Fibroblast of mammary gland (primary cell): ENCODE measurements around the gene FLACC1.
A peak's percentile ranks its signal among the peaks of the same experiment; 100 is the strongest.

Source experiments
- DNase-seq: peaks from one replicate; pipeline ENCODE4 v3.0.0-alpha.2; 2010; ENCODE audit warnings: low read depth
- H3K4me3 ChIP-seq: 2 replicates; pipeline ENCODE4 v1.5.1; 2011; ENCODE audit warnings: low read depth, mild to moderate bottlenecking, low read length, moderate library complexity; ENCODE audit not compliant: control insufficient read depth
- TF ChIP-seq, protein P1 (sequence below): conservative IDR thresholded peaks from 2 replicates; pipeline ENCODE4 v1.5.1; 2011; ENCODE audit warnings: low read depth, low read length, inconsistent platforms; ENCODE audit not compliant: control insufficient read depth, insufficient read depth

FLACC1 gene

GRCh38 chr2:201280191-201281040 lies 76.7 kb downstream of the FLACC1 start:
- TF ChIP-seq, protein P1, sequence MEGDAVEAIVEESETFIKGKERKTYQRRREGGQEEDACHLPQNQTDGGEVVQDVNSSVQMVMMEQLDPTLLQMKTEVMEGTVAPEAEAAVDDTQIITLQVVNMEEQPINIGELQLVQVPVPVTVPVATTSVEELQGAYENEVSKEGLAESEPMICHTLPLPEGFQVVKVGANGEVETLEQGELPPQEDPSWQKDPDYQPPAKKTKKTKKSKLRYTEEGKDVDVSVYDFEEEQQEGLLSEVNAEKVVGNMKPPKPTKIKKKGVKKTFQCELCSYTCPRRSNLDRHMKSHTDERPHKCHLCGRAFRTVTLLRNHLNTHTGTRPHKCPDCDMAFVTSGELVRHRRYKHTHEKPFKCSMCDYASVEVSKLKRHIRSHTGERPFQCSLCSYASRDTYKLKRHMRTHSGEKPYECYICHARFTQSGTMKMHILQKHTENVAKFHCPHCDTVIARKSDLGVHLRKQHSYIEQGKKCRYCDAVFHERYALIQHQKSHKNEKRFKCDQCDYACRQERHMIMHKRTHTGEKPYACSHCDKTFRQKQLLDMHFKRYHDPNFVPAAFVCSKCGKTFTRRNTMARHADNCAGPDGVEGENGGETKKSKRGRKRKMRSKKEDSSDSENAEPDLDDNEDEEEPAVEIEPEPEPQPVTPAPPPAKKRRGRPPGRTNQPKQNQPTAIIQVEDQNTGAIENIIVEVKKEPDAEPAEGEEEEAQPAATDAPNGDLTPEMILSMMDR, result no peak
- peak; percentile 24 for DNase-seq
- no peak overlapping the region for H3K4me3 ChIP-seq

DNA sequence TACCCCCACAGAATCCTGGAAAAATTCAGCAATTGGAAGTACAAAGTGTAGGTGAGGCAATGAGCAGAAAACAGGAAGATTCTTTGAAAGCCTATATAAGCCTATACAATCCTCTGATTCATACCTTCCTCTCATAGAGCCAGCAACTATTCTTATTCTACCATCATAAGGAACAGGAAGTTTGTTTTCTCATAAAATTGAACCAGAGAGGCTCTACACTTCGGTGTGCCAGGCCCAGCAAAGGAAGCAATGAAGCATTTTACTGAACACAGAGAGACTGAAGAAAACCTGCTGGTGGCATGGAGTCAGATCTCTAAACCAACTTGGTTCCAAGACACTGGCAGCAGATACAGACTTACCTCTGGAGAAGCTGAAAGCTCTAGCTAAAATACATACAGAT lies 78.1 kb downstream of the FLACC1 start:
- TF ChIP-seq, protein P1, result no peak
- H3K4me3 ChIP-seq, result no peak overlapping the region
- DNase-seq, result no peak

GRCh38 chr2:201276511-201276910 lies 80.6 kb downstream of the FLACC1 start:
- TF ChIP-seq, protein P1, result no peak
- no peak overlapping the region for H3K4me3 ChIP-seq
- DNase-seq, result no peak

DNA sequence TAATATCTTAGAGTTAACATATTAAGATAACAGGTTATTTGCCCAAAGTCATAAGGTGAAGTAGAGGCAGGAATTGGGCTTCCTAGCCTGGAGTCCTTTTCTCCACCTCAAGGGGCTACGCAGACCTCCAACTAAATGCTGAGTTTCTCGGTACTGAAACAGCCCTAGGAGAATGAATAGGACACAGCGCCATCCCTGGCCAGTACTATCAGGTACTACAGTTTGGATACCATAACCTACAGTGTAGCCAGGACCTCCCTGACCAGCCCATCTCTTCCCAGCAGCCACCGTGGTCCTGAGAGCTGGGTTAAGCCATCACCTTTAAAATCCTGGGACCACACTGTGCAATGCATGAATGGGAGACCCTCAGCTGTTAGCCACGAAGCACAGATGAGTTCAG lies 81.2 kb downstream of the FLACC1 start:
- no peak overlapping the region for H3K4me3 ChIP-seq
- no peak for DNase-seq
- TF ChIP-seq, protein P1, result no peak

- DNase-seq, result no peak
- no peak overlapping the region for H3K4me3 ChIP-seq
- TF ChIP-seq, protein P1, result no peak
Measured at GRCh38 chr2:201275069-201275468, 82.1 kb downstream of the FLACC1 start.

DNA sequence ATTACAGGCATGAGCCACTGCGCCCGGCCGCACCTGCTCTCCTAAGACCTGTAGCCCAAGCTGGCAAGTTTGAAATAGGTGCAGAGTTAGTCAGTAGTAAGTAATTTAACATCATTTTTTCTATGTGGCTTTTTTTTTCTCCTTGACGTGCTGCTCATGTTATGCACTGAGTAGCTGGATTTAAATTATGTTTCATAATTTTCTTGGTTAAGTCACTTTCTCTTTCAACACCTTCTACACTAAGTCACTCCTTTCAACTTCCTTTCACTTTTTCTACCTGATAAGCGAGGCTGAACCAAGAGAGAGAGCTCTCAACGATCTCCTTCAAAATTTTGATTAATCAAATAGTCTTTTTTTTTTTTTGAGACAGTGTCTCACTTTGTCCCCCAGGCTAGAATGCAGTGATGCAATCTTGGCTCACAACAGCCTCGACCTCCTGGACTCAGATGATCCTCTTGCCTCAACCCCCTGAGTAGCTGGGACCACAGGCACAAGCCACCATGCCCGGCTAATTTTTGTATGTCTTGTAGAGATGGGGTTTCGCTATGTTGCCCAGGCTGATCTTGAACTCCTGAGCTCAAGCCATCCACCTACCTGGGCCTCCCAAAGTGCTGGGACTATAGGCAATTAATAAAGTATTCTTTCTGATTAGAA lies 83.7 kb downstream of the FLACC1 start:
- TF ChIP-seq, protein P1, result no peak
- H3K4me3 ChIP-seq, result no peak overlapping the region
- DNase-seq, result no peak

GRCh38 chr2:201271917-201272316 lies 85.2 kb downstream of the FLACC1 start:
- DNase-seq, result no peak
- H3K4me3 ChIP-seq, result no peak overlapping the region
- TF ChIP-seq, protein P1, result no peak
